HAP-1 (cell line): ENCODE results near the gene WDR33.

Experiments used
- DNase-seq, 2 experiments: peaks; one replicate each; pipeline ENCODE4 v3.0.0-alpha.2; 2016 to 2020; ENCODE audit warnings: low spot score in 2 of 2
- H3K27me3 ChIP-seq: fragments of 250-450 bp; sonication (Bioruptor Pico); 2 replicates; pipeline ENCODE4 v1.5.1; 2020; ENCODE audit warnings: low read depth, mild to moderate bottlenecking, moderate library complexity
- H3K36me3 ChIP-seq: fragments of 250-450 bp; sonication (Bioruptor Pico); replicated peaks from 2 replicates; pipeline ENCODE4 v1.5.1; 2020; ENCODE audit warnings: mild to moderate bottlenecking
- H3K4me1 ChIP-seq: fragments of 250-450 bp; sonication (Bioruptor Pico); 2 replicates; pipeline ENCODE4 v1.5.1; 2020; ENCODE audit warnings: mild to moderate bottlenecking
- H3K4me3 ChIP-seq: fragments of 250-450 bp; sonication (Bioruptor Pico); 2 replicates; pipeline ENCODE4 v1.5.1; 2020; ENCODE audit warnings: mild to moderate bottlenecking, moderate library complexity
- H3K9me3 ChIP-seq: fragments of 250-450 bp; sonication (Bioruptor Pico); 2 replicates; pipeline ENCODE4 v1.5.1; 2020; ENCODE audit warnings: mild to moderate bottlenecking, moderate library complexity
- in situ Hi-C: fragments of 300-500 bp; cut with MboI; formaldehyde crosslinking; loops from 3 replicates; pipeline ENCODE4 v1.14.3; 2020; ENCODE audit warnings: low sequenced_read_pairs, inconsistent platforms, mixed read lengths

Gene WDR33

GRCh38 chr2:127679680-127680361, 131.2 kb downstream of the WDR33 start:
- in situ Hi-C loops: no loop called here
- Histone ChIP-seq H3K4me1 (no peaks in the 10 kb centered on the region), H3K4me3 (no peak overlapping the region), H3K27me3 (peaks cover 8% of the 10 kb centered on the region; the same call in 1 of the 2 replicates), H3K9me3 (no peaks in the 10 kb centered on the region), H3K36me3 (no peaks in the 10 kb centered on the region)
- no peak for DNase-seq

GRCh38 chr2:127678991-127679390, 132.0 kb downstream of the WDR33 start:
- Histone ChIP-seq H3K4me1 (no peaks in the 10 kb centered on the region), H3K36me3 (no peaks in the 10 kb centered on the region), H3K4me3 (no peak overlapping the region), H3K27me3 (peaks cover 8% of the 10 kb centered on the region; the same call in 1 of the 2 replicates), H3K9me3 (no peaks in the 10 kb centered on the region)
- DNase-seq: no peak
- in situ Hi-C loops: no loop called here

GRCh38 chr2:127678531-127678930, 132.4 kb downstream of the WDR33 start:
- in situ Hi-C loops: no loop called here
- Histone ChIP-seq H3K4me1 (no peaks in the 10 kb centered on the region), H3K27me3 (peaks cover 8% of the 10 kb centered on the region; the same call in 1 of the 2 replicates), H3K36me3 (no peaks in the 10 kb centered on the region), H3K9me3 (no peaks in the 10 kb centered on the region), H3K4me3 (no peak overlapping the region)
- DNase-seq: no peak

GRCh38 chr2:127676906-127677305, 134.1 kb downstream of the WDR33 start:
- in situ Hi-C loops: no loop called here
- no peak overlapping the region for H3K4me3 ChIP-seq
- H3K4me1 ChIP-seq: no peaks in the 10 kb centered on the region
- DNase-seq: no peak
- H3K27me3 ChIP-seq: peaks cover 8% of the 10 kb centered on the region; the same call in 1 of the 2 replicates
- H3K36me3 ChIP-seq: no peaks in the 10 kb centered on the region
- H3K9me3 ChIP-seq: no peaks in the 10 kb centered on the region

GRCh38 chr2:127675331-127676261, 135.4 kb downstream of the WDR33 start, which contains the start of gene LIMS2:
LIMS2 (minus strand) TSS chr2:127675530; CDS start chr2:127675024, 506 bp downstream.
- H3K27me3 ChIP-seq: peaks cover 8% of the 10 kb centered on the region; the same call in 1 of the 2 replicates

GRCh38 chr2:127674241-127675209, 136.4 kb downstream of the WDR33 start:
- Histone ChIP-seq H3K36me3 (no peaks in the 10 kb centered on the region), H3K9me3 (no peaks in the 10 kb centered on the region), H3K4me3 (peak overlapping the region; percentile 27), H3K4me1 (no peaks in the 10 kb centered on the region), H3K27me3 (peaks cover 8% of the 10 kb centered on the region; the same call in 1 of the 2 replicates)
- in situ Hi-C loops: no loop called here
- DNase-seq: peak in 1 of 2 experiments; percentile 52

More at GRCh38 chr2:127675331-127676261, 135.4 kb downstream of the WDR33 start, which contains the start of gene LIMS2:
- Histone ChIP-seq H3K9me3 (no peaks in the 10 kb centered on the region), H3K4me3 (peak within 1 kb of the TSS; percentile 27), H3K4me1 (no peaks in the 10 kb centered on the region), H3K36me3 (no peaks in the 10 kb centered on the region)
- in situ Hi-C loops: no loop called here
- no peak for DNase-seq

- no peaks in the 10 kb centered on the region for H3K4me1 ChIP-seq
- H3K4me3 ChIP-seq: no peak overlapping the region
- in situ Hi-C loops: no loop called here
- no peak for DNase-seq
- H3K27me3 ChIP-seq: peaks cover 8% of the 10 kb centered on the region; the same call in 1 of the 2 replicates
- H3K36me3 ChIP-seq: no peaks in the 10 kb centered on the region
- H3K9me3 ChIP-seq: no peaks in the 10 kb centered on the region
Measured at GRCh38 chr2:127673291-127674069, 137.5 kb downstream of the WDR33 start.

- Histone ChIP-seq H3K36me3 (no peaks in the 10 kb centered on the region), H3K9me3 (no peaks in the 10 kb centered on the region), H3K4me1 (no peaks in the 10 kb centered on the region), H3K27me3 (peaks cover 7% of the 10 kb centered on the region; the same call in 1 of the 2 replicates), H3K4me3 (no peak overlapping the region)
- in situ Hi-C loops: no loop called here
- no peak for DNase-seq
Measured at GRCh38 chr2:127672341-127673224, 138.4 kb downstream of the WDR33 start.

GRCh38 chr2:127671557-127672302, 139.2 kb downstream of the WDR33 start:
- Histone ChIP-seq H3K36me3 (no peaks in the 10 kb centered on the region), H3K4me1 (no peaks in the 10 kb centered on the region), H3K9me3 (no peaks in the 10 kb centered on the region), H3K4me3 (no peak overlapping the region), H3K27me3 (peaks cover 6% of the 10 kb centered on the region; the same call in 1 of the 2 replicates)
- DNase-seq: no peak
- in situ Hi-C loops: no loop called here

- DNase-seq: no peak
- Histone ChIP-seq H3K4me1 (no peaks in the 10 kb centered on the region), H3K27me3 (peaks cover 6% of the 10 kb centered on the region; the same call in 1 of the 2 replicates), H3K36me3 (no peaks in the 10 kb centered on the region), H3K9me3 (no peaks in the 10 kb centered on the region), H3K4me3 (no peak overlapping the region)
- in situ Hi-C loops: no loop called here
Measured at GRCh38 chr2:127670957-127671290, 140.0 kb downstream of the WDR33 start.
